ENCODE measurements around the gene STUB1. TPM values are rescaled to one million over a fixed set of nuclear protein-coding genes. Genes with fewer than 3 reads are reported as not detected.

STUB1 gene
- total RNA-seq, 1 experiment from 2014 or later = 111 TPM

GRCh38 chr16:711084-711483 is 30.9 kb downstream of the STUB1 start:
- peak overlapping the region; percentile 59; the same call in 1 of the 2 replicates for H3K4me2 ChIP-seq (ENCODE audit: low read length)
- H4K20me1 ChIP-seq (ENCODE audit: insufficient read depth) = no peaks in the 10 kb centered on the region
- H3K4me1 ChIP-seq (ENCODE audit: control insufficient read depth in 1 of 2, insufficient read depth in 2 of 2, low read length in 2 of 2) = peaks cover 17 to 55% of the 10 kb centered on the region in 2 experiments
- ATAC-seq (no peak), DNase-seq (ENCODE audit: low read depth, low spot score) (no peak)
- intact Hi-C loops (cut with micrococcal nuclease) = loop anchor here (5.0 kb wide), 2 partner anchors 166 to 346 kb away; no protein-coding TSS in a partner anchor
- no peak overlapping the region for H3K27ac ChIP-seq (ENCODE audit: low read depth, low read length)
- H3K79me2 ChIP-seq (ENCODE audit: insufficient read depth, low read length) = peaks cover 4% of the 10 kb centered on the region; the same call in 1 of the 2 replicates
- ChIA-PET CTCF (interaction anchor here (1.5 kb wide), 1 partner anchor 17 kb away, joined by 3 read pairs; no protein-coding TSS in a partner anchor), RAD21 (ENCODE audit: low non-redundant PET in 1 of 2, low total read pairs in 2 of 2, uncharacterized antibody in 2 of 2, unreplicated experiment in 2 of 2) (no interaction called here), POLR2A (interaction anchor here (2.1 kb wide), 1 partner anchor 77 kb away, joined by 9 read pairs; the partner anchor contains the start of genes CHTF18 and RPUSD1)
- H3K9me3 ChIP-seq (ENCODE audit: control insufficient read depth in 1 of 2, insufficient read depth in 1 of 2, low read depth in 1 of 2, low read length in 2 of 2) = no peaks in the 10 kb centered on the region
- no peaks in the 10 kb centered on the region for H3K27me3 ChIP-seq (ENCODE audit: insufficient read depth, low read length)
- BruUV-seq (replicated peaks) = no TSS peak
- no peak overlapping the region for H3K4me3 ChIP-seq (replicated peaks in 1 of 2; ENCODE audit: low read depth in 1 of 2, low read length in 2 of 2)
- no peaks in the 10 kb centered on the region for H3K9me2 ChIP-seq (ENCODE audit: insufficient read depth)
- TF ChIP-seq FOSL1 (IDR thresholded peaks at IDR 0.05; ENCODE audit: low read depth) = no peak
- TF ChIP-seq POLR2AphosphoS5 (IDR thresholded peaks at IDR 0.05; ENCODE audit: low read depth, low read length) = no peak
- TF ChIP-seq CEBPB (IDR thresholded peaks at IDR 0.05; ENCODE audit: low read depth) = no peak
- no peak for TF ChIP-seq REST (IDR thresholded peaks at IDR 0.05; ENCODE audit: low read depth)
- no peak for TF ChIP-seq ZNF274 (IDR thresholded peaks at IDR 0.05; ENCODE audit: low read depth, low read length)
- TF ChIP-seq CBX3 (IDR thresholded peaks at IDR 0.05; ENCODE audit: low read depth) = no peak
- TF ChIP-seq JUND (IDR thresholded peaks at IDR 0.05) = no peak
- TF ChIP-seq MAX (IDR thresholded peaks at IDR 0.05) = no peak
- no peak for TF ChIP-seq RAD21 (IDR thresholded peaks at IDR 0.05; ENCODE audit: low read depth)
- TF ChIP-seq ZFX (IDR thresholded peaks at IDR 0.05) = no peak
- TF ChIP-seq EZH2phosphoT487 (IDR thresholded peaks at IDR 0.05; ENCODE audit: borderline replicate concordance) = no peak
- no peak for TF ChIP-seq EZH2 (IDR thresholded peaks at IDR 0.05)
- no peaks in the 10 kb centered on the region for H3K36me3 ChIP-seq (ENCODE audit: control insufficient read depth in 1 of 2, insufficient read depth in 2 of 2, low read length in 2 of 2)
- H3K9ac ChIP-seq (ENCODE audit: low read length) = no peak overlapping the region
- H2AFZ ChIP-seq (ENCODE audit: low read depth, low read length, poor library complexity, severe bottlenecking) = no peak overlapping the region
